Skin epidermis (tissue), 12 donors: ENCODE measurements around the gene SHF.
"Not testable (repeated sequence)": the region's sequence is repeated elsewhere in the genome, so short reads cannot be mapped to it uniquely, and the experiment has no call there.

Source experiments
- H3K27ac ChIP-seq, 21 experiments: fragments of 200-600 bp; sonication (generic) in 11 of 21; one replicate each; pipeline ENCODE4 v1.5.0; 2020; ENCODE audit warnings: mild to moderate bottlenecking in 3 of 21, inconsistent platforms in 2 of 21, moderate library complexity in 2 of 21
- H3K4me3 ChIP-seq, 7 experiments: fragments of 200-600 bp; sonication (generic) in 2 of 7; one replicate each; pipeline ENCODE4 v1.5.0; 2020; ENCODE audit warnings: inconsistent platforms in 2 of 7, mild to moderate bottlenecking in 2 of 7, moderate library complexity in 1 of 7

The SHF gene, protein sequence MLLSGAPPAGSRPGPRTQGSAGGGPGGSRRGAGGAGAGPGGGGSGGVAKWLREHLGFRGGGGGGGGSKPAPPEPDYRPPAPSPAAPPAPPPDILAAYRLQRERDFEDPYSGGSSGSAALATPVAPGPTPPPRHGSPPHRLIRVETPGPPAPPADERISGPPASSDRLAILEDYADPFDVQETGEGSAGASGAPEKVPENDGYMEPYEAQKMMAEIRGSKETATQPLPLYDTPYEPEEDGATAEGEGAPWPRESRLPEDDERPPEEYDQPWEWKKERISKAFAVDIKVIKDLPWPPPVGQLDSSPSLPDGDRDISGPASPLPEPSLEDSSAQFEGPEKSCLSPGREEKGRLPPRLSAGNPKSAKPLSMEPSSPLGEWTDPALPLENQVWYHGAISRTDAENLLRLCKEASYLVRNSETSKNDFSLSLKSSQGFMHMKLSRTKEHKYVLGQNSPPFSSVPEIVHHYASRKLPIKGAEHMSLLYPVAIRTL

DNA sequence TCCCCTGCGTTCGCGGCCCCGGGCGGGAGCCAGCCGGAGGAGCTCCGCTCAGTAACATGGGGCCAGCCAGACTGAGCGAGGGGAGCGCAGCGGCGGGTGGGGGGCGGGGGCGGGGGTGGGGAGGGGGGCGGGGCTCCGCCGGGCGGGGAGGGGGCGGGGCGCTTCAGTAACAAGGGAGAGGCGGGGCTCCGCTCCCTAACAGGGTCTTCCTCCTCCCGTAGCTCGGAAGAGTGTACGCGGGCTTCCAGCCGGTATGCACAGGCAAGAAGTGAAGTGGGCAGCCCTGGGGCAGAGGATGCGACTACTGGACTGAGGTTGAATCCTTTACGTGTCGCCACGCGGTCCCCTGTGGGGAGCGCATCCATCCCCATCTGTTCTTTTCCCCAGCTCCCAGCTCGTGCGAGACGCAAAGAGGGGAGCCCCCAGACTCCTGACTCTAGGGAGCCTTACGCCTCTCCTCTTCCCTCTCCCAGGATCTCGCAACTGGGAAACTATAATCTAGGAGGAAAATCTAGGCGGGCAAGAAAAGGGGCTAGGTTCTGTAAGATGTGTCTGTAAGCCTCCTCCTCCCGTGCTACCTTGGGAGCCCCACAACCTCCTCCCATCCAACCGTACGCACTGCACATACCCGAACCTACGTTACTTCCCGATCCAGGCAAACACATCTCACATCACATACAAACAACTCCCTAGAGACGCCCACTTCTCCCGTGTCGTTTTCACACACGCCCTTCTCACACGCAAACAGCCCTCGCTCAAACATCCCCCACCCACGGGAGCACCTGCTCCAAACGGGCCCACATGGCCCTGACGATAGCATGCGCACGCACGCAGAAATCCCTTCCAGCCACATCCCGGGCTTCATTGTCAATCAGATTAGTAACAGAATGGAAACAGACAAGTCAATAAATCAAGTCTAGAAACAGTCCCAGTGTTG lies at the start of gene SHF:
TSS of gene SHF (minus strand) at position 73 of the 937 bp plus-strand sequence. CDS start at position 58, 15 bp downstream.
- peak within 1 kb of the TSS in 19 of 21 experiments; percentile 11 to 95 (median 69) for H3K27ac ChIP-seq
- peak within 1 kb of the TSS; percentile 48 to 68 (median 55) for H3K4me3 ChIP-seq

DNA sequence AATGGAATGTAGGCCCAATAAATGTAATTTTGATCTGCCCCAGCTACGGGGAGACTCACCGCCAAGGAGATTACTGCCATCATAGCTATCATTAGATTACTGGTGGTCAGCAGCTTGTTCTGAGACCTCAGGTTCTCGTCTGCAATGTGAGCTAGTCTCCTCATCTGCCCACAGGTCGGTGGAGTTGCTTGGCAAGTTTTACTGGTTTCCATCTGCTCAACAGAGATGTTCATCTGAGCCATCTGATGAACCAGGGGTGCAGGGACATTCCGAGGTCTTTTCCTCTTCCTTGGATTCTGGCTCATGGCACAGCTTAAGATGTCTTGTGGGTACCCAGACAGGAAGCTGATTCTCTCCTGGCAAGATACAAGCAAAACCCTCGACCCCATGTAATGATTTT lies 49.0 kb upstream of the SHF start:
- not testable (repeated sequence) for H3K27ac ChIP-seq, H3K4me3 ChIP-seq

DNA sequence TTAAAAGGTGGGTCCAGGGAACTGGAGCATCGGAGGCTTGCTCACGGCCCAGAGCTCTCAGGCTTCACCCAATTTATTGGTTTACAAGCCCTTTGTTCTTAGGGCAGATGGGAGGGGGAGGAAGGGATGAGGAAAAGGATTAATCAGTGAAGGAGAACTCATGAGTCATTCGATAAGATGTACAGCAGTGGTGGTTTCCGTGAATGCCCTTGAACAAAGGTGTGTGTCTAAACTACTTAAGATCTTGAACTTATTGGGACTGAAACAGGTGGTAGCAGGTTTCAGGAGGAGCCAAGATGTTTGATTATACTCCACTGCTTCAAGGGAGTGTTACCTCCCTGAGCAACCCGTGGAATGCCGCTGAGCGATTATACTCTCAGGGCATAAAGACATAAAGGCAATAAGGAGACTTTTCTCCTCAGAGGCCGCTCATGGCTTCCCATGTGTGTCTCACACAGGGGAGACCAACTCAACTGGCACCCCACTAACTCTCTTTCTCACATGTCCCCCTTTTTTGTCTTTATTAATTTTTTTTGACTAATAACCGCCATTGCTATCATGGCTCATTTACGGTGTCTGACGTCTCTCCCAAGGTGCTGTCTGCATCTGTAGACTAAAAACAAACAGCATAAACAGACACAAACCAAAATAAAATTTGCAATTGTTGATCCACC lies 46.9 kb upstream of the SHF start:
- Histone ChIP-seq H3K4me3 (no peak overlapping the region), H3K27ac (no peak overlapping the region)

DNA sequence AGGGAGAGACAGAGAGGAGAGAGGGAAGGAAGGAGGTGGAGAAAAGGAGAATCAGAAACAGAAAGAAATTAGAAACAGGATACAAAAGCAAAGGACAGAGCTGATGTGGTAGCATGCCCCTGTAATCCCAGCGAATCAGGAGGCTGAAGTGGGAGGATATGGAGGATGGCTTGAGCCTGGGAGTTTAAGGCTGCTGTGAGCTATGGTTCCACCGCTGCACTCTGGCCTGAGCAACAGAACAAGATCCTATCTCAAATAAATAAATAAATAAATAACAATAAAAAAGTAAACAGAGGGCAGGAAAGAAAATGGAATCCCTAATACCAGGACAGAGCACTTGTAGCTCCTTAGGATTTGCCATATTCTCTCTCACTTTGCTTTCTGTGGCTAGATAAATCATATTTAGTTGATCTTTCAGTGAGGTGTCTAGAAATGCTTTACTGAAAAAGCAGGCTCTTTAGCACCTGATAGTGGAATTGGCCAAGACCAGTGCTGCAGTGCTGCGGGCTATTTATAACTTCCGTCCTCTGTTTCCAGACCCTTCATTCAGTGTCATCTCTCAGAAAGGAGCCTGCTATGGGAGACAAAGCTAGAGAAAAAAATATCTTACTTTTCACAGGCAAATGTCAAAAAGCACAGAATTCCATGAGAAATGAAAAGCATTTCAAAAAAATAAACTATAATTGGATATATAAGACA lies 44.2 kb upstream of the SHF start:
- H3K4me3 ChIP-seq = no peak overlapping the region
- no peak overlapping the region for H3K27ac ChIP-seq

DNA sequence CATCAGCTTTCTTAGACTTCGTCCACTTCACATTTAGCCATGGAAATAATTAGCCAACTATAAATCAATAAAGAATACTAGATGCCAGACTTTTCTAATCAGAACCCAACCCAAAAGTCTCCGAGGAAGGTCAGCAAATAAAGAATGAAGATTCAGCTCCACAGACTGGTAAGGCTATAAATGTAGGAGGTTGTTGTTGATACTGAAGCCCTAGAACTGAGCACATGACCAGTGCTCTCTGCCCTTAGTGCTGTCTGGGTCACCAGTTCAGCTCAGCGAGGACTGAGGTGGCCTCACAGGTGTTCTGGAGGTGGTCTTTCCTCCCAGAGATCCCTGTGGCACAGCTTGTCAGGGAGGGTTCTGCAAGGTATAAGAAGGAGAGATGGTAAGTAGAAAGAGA lies 43.4 kb upstream of the SHF start:
- no peak overlapping the region for H3K4me3 ChIP-seq
- no peak overlapping the region for H3K27ac ChIP-seq

DNA sequence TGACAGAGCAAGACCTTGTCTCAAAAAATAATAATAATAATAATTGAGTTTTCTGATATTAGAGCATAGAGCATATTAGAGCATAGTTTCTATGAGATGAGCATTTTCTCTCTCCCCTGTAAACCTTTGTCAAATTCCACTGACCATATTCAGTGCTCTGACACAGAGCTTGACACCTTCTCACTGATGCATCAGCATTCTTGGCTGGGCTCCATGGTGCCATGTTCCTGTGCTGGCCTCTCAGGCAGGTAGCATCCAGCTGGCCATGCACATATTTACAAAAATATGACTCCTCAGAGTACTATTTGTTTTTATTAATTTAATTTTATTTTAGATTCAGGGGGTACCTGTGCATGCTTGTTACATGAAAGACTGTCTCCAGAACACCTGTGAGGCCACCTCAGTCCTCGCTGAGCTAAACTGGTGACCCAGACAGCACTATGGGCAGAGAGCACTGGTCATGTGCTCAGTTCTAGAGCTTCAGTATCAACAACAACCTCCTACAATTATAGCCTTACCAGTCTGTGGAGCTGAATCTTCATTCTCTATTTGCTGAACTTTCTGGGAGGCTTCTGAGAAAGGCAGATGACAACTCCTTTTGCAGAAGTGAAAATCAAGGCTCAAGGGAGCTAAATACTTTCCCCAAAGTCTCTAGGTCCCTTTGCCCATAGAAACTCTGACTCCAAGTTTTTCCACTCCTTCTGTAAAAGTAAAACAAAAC lies 42.6 kb upstream of the SHF start:
- H3K27ac ChIP-seq = no peak overlapping the region
- H3K4me3 ChIP-seq = no peak overlapping the region

DNA sequence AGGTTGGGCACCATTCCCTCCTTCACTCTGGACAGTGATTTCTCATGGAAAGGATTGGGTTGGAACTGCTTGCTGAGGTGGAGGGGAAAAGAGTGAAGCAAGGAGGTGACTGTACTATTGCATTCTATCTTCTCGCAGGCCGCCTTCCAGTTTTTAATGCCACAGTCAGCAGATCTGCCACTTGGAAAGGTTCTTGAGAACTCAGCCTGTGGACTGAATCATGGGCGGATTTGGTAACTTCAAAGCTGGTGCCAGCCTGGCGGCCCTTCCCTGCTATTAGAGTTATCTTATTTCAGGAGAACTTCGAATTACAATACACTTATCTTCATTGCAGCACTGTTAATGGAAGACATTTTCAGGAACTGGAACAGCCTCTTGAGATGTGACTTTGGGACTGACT lies 41.2 kb upstream of the SHF start:
- H3K27ac ChIP-seq = peak overlapping the region in 2 of 21 experiments; percentile 22 to 38
- no peak overlapping the region for H3K4me3 ChIP-seq

DNA sequence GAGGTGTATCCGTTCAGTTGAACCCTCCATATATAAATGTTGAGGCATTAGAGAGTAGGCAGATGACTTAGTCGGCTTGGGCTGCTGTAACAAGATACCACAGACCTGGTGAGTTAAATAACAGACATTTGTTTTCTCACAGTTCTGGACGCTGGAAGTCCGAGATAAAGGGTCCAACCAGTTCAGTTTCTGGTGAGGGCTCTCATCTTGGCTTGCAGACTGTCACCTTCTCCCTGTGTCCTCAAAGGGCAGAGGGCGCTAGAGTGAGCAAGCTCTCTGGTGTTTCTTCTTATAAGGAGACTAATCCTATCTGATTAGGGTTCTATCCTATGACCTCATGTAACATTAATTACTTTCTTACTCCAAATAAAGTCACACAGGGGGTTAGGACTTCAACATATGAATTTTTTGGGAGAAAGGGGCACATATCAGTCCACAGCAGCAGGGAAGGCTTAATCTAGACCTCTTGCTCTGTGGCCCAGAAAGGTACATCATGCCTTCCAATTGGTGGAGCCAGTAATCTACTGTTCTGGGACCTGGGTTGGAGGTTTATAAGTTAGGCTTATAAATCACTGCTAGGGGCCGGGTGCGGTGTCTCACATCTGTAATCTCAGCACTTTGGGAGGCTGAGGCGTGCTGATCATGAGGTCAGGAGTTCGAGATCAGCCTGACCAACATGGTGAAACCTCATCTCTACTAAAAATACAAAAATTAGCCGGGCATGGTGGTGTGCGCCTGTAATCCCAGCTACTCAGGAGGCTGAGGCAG lies 37.9 kb upstream of the SHF start:
- Histone ChIP-seq H3K27ac (no peak overlapping the region), H3K4me3 (no peak overlapping the region)

DNA sequence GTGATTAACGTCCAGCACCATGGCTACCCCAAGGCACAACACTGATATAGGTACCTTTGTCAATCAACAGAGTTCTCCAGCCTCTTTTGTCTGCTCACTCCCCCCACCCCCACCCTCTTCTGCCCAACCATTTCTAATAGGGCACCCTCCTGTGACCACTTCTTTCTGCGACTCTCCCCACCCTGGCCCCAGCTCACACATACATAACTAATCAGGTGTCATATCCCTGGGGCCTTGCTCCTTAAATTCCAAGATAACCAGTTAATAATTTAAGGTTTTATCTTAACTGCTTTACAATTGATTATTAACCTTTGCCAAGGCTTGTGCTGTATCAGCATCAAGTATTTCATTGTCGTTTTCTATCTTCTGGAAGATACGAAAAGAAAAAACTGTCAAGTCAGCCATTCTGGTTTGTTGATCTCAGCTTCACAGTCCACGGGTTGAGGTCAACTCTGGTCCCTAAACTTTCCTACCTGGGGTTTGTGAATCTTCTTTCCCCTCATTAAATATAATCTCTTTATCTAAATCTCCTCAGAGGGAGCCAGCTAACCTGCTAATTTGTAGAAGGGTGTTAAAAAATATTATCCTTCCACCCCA lies 37.0 kb upstream of the SHF start:
- Histone ChIP-seq H3K27ac (no peak overlapping the region), H3K4me3 (no peak overlapping the region)

DNA sequence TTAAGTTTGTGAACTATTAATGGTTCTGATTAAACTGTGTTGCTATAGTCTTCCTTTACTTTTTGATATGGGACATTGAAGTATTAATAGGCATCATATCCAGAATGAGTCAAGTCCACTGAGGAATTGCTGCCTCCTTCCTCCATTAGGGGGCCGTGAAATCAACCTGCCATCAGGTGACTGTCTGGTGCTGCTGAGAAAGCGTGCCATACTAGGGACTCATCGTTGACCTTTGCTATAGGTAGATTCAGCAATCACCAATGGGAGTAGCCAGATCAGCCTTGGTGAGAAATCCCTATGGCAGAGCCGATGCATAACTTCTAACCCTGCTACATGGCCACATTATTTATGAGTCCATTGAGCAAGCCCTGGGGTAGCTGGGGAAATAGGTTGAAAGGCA lies 34.2 kb upstream of the SHF start:
- Histone ChIP-seq H3K27ac (no peak overlapping the region), H3K4me3 (no peak overlapping the region)

DNA sequence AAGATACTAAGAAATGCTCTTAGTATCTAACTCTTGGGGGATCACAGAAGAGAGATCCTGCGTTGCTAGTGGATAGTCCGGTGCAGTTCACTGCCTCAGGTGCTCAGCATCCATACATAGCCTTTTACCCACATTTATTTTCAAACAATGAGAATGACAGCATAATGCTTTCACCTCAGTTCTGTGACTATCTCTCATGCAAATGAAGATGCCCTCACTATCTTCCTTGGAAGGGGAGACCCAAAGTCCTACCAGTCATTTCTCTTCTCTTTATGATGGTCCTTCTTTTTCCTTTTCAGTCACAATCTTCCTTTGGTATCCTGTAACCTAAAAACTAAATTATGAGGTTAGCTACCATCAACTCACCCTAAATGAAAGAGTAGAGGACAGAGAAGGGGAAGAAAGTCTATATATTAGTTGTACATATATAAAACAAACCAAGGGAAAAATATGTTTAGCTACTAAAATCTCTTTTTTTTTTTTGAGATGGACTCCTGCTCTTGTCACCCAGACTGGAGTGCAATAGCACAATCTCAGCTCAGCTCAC lies 33.4 kb upstream of the SHF start:
- Histone ChIP-seq H3K27ac (no peak overlapping the region), H3K4me3 (no peak overlapping the region)

DNA sequence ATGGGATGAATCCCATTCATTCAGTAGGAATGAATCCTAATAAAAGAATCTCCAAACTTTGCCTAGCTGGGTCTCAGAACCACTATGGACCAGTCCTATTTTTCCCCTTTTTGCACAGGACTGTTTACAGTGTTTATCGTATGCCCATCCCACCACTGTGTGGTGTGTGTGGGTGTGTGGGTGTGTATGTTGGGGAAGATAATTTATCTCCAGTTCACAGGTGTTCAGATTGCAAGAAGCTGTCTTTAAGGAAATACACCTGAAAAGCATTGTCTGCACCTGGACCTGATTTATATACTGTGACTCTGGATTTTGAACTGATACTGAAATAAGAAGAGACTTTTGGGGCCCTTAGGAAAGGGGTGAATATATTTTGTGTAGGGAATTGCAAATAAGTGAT lies 24.7 kb upstream of the SHF start:
- no peak overlapping the region for H3K27ac ChIP-seq
- H3K4me3 ChIP-seq = no peak overlapping the region

DNA sequence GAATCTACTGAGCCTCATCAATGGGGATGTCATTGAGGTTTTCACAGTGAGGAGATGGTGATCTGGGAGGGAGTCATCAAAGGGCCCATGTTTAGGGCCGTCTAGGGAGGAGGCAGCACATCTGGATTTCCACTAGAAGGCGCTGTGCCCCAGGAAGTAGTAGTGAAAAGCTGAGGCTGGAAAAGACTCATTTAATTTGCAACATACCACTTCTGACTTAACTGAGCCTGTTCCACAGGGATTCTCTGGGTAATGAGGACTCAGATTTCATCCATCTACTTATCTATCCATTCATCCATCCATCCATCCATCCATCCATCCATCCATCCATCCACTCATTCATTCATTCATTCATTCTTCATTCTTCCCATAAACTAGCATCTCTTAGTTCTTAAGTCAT lies 17.4 kb upstream of the SHF start:
- no peak overlapping the region for H3K4me3 ChIP-seq
- H3K27ac ChIP-seq = no peak overlapping the region

DNA sequence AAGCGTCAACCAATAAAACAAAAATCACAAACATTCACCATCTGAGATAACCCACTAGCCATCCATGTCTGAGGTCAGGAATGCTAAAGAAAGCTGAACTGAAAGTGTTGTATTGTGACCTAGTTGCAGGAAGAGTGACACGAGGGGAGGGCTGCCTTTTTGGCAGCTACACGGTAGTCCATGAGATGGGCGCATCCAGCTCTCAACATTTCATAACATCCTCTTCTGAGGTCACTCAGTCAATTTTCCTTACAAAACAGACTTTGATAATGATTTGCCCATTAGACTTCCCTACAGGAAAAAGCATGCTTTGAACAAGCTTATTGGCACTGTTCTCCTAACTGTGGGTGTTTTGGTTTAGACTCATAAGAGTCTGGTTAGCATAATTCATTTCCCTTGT lies 15.4 kb upstream of the SHF start:
- Histone ChIP-seq H3K4me3 (no peak overlapping the region), H3K27ac (peak overlapping the region in 2 of 21 experiments; percentile 5 to 7)

DNA sequence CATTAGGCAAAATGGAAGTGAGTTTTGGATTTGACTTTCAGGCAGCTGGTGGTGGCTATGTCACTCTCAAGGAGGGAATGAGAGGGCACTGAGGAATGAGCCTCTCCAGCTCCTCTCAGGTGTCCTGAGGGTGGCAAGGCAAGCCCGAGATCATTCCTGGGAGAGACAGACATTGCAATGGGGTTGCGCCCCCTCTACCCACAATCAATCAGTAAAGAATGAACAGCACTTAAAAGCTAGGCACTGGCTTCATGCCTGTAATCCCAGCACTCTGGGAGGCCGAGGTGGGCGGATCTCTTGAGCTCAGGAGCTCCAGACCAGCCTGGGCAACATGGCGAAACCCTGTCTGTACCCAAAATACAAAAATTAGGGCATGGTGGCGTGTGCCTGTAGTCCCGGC lies 14.1 kb upstream of the SHF start:
- H3K27ac ChIP-seq = no peak overlapping the region
- H3K4me3 ChIP-seq = no peak overlapping the region

DNA sequence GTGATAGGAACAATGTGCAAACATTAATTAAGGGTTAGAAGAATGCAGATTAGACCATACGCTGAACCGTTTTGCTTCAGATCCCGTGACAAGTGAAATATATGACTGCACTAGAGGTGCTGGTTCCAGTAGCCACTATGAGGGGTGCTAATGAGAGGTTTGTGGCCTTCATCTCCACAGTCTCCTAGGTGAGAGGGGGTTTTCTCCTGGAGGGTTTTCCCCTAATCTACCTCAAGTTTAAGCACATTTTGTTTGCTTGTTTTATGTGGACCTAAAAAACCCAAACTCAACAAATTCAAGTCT lies 13.7 kb upstream of the SHF start:
- Histone ChIP-seq H3K4me3 (peak overlapping the region in 4 of 7 experiments; percentile 35 to 64 (median 56)), H3K27ac (peak overlapping the region in 10 of 21 experiments; percentile 88 to 97 (median 92))

DNA sequence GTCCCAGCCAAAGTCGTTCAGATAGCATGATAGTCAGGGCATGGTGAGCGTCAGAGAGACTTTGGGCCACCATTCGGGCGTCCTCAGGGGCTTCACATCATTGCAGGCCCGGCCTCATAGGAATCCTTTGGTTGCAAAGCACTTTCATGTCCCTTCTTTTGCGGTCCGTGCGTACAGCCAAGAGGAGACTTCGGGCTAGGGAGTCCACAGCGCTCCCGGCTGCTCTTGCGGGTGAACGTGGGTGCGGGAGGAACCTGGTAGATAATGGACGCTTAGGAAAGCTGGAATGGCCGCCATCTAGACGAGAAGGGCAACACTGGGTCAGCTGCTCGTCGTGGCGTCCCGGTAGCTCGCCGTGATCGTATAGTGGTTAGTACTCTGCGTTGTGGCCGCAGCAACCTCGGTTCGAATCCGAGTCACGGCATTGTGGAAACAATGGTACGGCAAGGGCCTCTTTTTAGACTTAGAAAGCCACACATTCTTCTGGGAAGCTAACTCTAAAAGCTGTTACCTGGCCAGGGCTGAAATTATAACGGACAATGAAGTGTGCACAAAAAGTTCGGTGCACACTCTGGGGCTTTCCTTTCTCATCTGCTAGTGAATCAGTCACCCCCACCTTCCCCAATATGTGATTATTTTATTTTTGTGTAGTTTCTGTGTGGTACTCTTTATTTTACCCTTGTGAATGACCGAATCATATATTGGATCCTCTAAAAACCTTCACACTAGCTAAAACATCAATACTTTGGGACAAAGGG lies 13.2 kb upstream of the SHF start:
- Histone ChIP-seq H3K4me3 (peak overlapping the region; percentile 35 to 64 (median 54)), H3K27ac (peak overlapping the region; percentile 45 to 97 (median 91))
